ES-I3 (cell line): ENCODE data around the gene C9orf40.

Experiments
- H3K36me3 ChIP-seq: 2 replicates; pipeline ENCODE4 v1.6.1; 2013; ENCODE audit warnings: mild to moderate bottlenecking, low read length, control low read depth, moderate library complexity; ENCODE audit not compliant: insufficient read depth
- H3K4me1 ChIP-seq: 2 replicates; pipeline ENCODE4 v1.6.1; 2013; ENCODE audit warnings: mild to moderate bottlenecking, control low read depth, low read length; ENCODE audit not compliant: insufficient read depth
- H3K9ac ChIP-seq: 2 replicates; pipeline ENCODE4 v1.6.1; 2013; ENCODE audit warnings: low read depth, mild to moderate bottlenecking, low read length, moderate library complexity
- H3K9me3 ChIP-seq: 2 replicates; pipeline ENCODE4 v1.6.1; 2013; ENCODE audit warnings: mild to moderate bottlenecking, low read length, moderate library complexity; ENCODE audit not compliant: control insufficient read depth, insufficient read depth

Gene C9orf40

DNA sequence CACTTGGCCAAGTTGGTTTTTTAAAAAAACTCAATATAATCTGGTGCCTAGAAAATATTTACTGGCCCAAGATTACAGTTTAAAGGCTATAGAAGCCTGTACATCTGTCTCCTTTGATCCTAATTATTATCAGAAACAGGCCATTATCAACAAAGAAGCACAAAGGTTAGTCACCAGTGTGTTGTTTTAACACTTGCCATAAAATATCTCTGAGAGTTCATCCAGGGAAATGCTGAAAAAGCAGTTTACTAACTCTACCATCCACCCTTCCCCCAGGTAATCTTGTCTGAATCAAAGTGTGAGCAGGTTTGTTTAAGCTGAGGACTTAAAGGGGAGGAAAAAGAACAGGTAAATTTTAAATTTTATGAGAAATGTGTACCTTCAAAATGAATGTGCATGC is 51.7 kb downstream of the C9orf40 start:
- Histone ChIP-seq H3K36me3 (no peaks in the 10 kb centered on the region), H3K9ac (no peak overlapping the region), H3K4me1 (no peaks in the 10 kb centered on the region), H3K9me3 (no peaks in the 10 kb centered on the region)
